MM.1S (cell line): ENCODE results near the gene AGPAT2.

ENCODE experiments used
- DNase-seq: peaks from one replicate; pipeline ENCODE4 v3.0.0-alpha.2; 2015
- H2AFZ ChIP-seq: fragments of 300-600 bp; sonication (generic); 2 replicates; pipeline ENCODE4 v1.6.0; 2016; ENCODE audit warnings: antibody characterized with exemption, low read length
- H3F3A ChIP-seq: fragments of 300-600 bp; sonication (generic); 2 replicates; pipeline ENCODE4 v1.6.1; 2016; ENCODE audit warnings: mild to moderate bottlenecking, antibody characterized with exemption, low read length, moderate library complexity, mixed read lengths; ENCODE audit not compliant: insufficient read depth
- H3K27ac ChIP-seq: fragments of 300-600 bp; sonication (generic); 2 replicates; pipeline ENCODE4 v1.5.1; 2016; ENCODE audit warnings: mild to moderate bottlenecking, low read length
- H3K27me3 ChIP-seq: fragments of 300-600 bp; sonication (generic); replicated peaks from 2 replicates; pipeline ENCODE4 v1.6.0; 2016; ENCODE audit warnings: low read length; ENCODE audit not compliant: insufficient read depth
- H3K36me3 ChIP-seq: fragments of 300-600 bp; sonication (generic); replicated peaks from 2 replicates; pipeline ENCODE4 v1.6.1; 2016; ENCODE audit warnings: mild to moderate bottlenecking, low read length, mixed read lengths; ENCODE audit not compliant: insufficient read depth
- H3K4me1 ChIP-seq: fragments of 300-600 bp; sonication (generic); 2 replicates; pipeline ENCODE4 v1.6.1; 2016; ENCODE audit warnings: low read length, mixed read lengths
- H3K4me2 ChIP-seq: fragments of 300-600 bp; sonication (generic); 2 replicates; pipeline ENCODE4 v1.6.0; 2016; ENCODE audit warnings: low read depth, low read length
- H3K4me3 ChIP-seq: fragments of 300-600 bp; sonication (generic); 2 replicates; pipeline ENCODE4 v1.5.1; 2016; ENCODE audit warnings: low read length, mixed read lengths
- H3K79me2 ChIP-seq: fragments of 300-600 bp; sonication (generic); 2 replicates; pipeline ENCODE4 v1.6.1; 2016; ENCODE audit warnings: mixed run types, low read length, mixed read lengths
- H3K9ac ChIP-seq: fragments of 300-600 bp; sonication (generic); 2 replicates; pipeline ENCODE4 v1.6.1; 2016; ENCODE audit warnings: low read length, mixed read lengths
- H3K9me2 ChIP-seq: fragments of 300-600 bp; sonication (generic); replicated peaks from 2 replicates; pipeline ENCODE4 v1.6.1; 2016; ENCODE audit warnings: mild to moderate bottlenecking, low read length, mixed read lengths; ENCODE audit not compliant: insufficient read depth
- H3K9me3 ChIP-seq: fragments of 300-600 bp; sonication (generic); replicated peaks from 2 replicates; pipeline ENCODE4 v1.6.1; 2016; ENCODE audit warnings: mild to moderate bottlenecking, low read length, mixed read lengths; ENCODE audit not compliant: insufficient read depth
- H4K20me1 ChIP-seq: fragments of 300-600 bp; sonication (generic); 2 replicates; pipeline ENCODE4 v1.6.1; 2016; ENCODE audit warnings: mild to moderate bottlenecking, low read length, moderate library complexity, mixed read lengths; ENCODE audit not compliant: insufficient read depth
- CTCF ChIP-seq: fragments of 300-600 bp; sonication (generic); IDR thresholded peaks from 2 replicates; pipeline ENCODE4 v1.5.1; 2016; ENCODE audit warnings: antibody characterized with exemption, low read length, mixed read lengths
- EZH2 ChIP-seq: fragments of 300-600 bp; sonication (generic); optimal IDR thresholded peaks from 2 replicates; pipeline ENCODE3; 2017; ENCODE audit warnings: low read depth, mild to moderate bottlenecking, antibody characterized with exemption, low read length, mixed read lengths
- EZH2phosphoT487 ChIP-seq: fragments of 300-600 bp; sonication (generic); IDR thresholded peaks from 2 replicates; pipeline ENCODE4 v1.6.1; 2018; ENCODE audit warnings: antibody characterized with exemption, low read length

The AGPAT2 gene

GRCh38 chr9:136683755-136684154 lies 3.5 kb downstream of the AGPAT2 start:
- TF ChIP-seq EZH2phosphoT487 (no peak), CTCF (no peak), EZH2 (no peak)
- Histone ChIP-seq H3K4me1 (no peaks in the 10 kb centered on the region), H3K79me2 (no peaks in the 10 kb centered on the region)

DNA sequence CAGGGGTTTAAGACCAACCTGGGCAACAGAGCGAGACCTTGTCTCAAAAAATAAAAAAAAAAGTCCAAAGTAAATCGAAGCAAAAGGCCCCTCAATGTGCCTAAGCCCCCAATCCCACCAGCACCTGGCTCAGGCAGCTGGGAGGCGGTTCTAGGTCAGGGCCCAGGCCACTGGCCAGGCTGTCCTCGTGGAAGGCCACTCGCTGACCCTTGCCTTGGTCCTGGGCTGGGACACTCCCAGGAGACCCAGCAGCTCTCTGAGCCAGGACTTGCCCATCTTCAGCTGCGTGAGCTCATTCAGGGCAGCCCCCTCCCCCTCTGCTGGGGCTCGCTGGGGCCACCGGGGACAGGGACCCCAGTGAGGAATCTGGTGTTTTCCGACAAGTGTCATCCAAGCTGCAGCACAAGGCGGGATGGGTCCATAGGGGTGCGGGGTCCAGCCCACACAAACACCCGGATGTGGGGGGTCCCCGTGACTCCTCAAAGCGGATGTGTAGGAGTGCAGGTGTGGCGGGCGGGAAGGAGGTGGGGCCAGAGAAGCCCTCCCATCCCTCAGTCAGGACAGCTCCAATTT lies 4.0 kb downstream of the AGPAT2 start:
- Histone ChIP-seq H3K27me3 (peaks cover 91% of the 10 kb centered on the region), H3K4me2 (no peak overlapping the region), H3K9me2 (no peaks in the 10 kb centered on the region), H3K79me2 (no peaks in the 10 kb centered on the region), H2AFZ (no peak overlapping the region), H4K20me1 (no peaks in the 10 kb centered on the region), H3K9me3 (no peaks in the 10 kb centered on the region), H3K9ac (no peak overlapping the region), H3F3A (no peaks in the 10 kb centered on the region), H3K27ac (no peak overlapping the region), H3K36me3 (no peaks in the 10 kb centered on the region), H3K4me1 (no peaks in the 10 kb centered on the region), H3K4me3 (no peak overlapping the region)
- TF ChIP-seq CTCF (no peak), EZH2phosphoT487 (no peak), EZH2 (no peak)
- no peak for DNase-seq

More at GRCh38 chr9:136683755-136684154, 3.5 kb downstream of the AGPAT2 start:
- Histone ChIP-seq H3K9me2 (no peaks in the 10 kb centered on the region), H3K4me2 (no peak overlapping the region), H2AFZ (no peak overlapping the region), H3K9ac (no peak overlapping the region), H3F3A (no peaks in the 10 kb centered on the region), H3K27ac (no peak overlapping the region), H4K20me1 (no peaks in the 10 kb centered on the region), H3K27me3 (peaks cover 91% of the 10 kb centered on the region), H3K9me3 (no peaks in the 10 kb centered on the region), H3K4me3 (no peak overlapping the region), H3K36me3 (no peaks in the 10 kb centered on the region)
- no peak for DNase-seq

DNA sequence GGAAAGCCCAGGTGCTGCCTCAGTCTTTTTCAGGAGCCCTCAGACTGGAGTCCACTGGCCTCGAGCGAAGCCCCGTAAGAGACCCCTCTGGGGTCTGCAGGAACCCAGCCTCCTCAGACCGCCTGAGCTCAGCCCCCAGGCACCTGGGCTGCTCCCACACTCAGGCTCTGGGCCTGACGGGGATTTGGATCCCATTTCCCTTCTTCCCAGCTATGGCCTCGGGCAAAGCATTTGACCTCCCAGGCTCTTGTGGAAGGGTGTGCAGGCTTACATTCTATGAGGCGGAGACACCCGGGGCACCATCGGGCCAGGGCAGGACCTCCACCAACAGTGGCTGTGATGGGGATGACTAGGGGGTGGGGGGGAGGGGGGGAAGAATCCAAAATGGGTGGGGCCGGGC lies 4.5 kb downstream of the AGPAT2 start:
- Histone ChIP-seq H3F3A (no peaks in the 10 kb centered on the region), H3K9me2 (no peaks in the 10 kb centered on the region), H3K36me3 (no peaks in the 10 kb centered on the region), H3K4me1 (no peaks in the 10 kb centered on the region), H3K79me2 (no peaks in the 10 kb centered on the region), H3K27ac (no peak overlapping the region), H2AFZ (no peak overlapping the region), H3K9me3 (no peaks in the 10 kb centered on the region), H4K20me1 (no peaks in the 10 kb centered on the region), H3K9ac (no peak overlapping the region), H3K4me3 (no peak overlapping the region), H3K4me2 (no peak overlapping the region), H3K27me3 (peaks cover 91% of the 10 kb centered on the region)
- TF ChIP-seq CTCF = no peak
- TF ChIP-seq EZH2 = no peak
- TF ChIP-seq EZH2phosphoT487 = no peak
- no peak for DNase-seq
